Keratinocyte (primary cell): ENCODE data around the gene UBQLN1. TPM values are rescaled to one million over a fixed set of nuclear protein-coding genes. Genes with fewer than 3 reads are reported as not detected.

ENCODE experiments used
- DNase-seq: peaks from one replicate; pipeline ENCODE4 v3.0.0-alpha.2; 2011; ENCODE audit warnings: low read depth, missing footprints, low spot score
- FAIRE-seq: peaks from 2 replicates; lab custom pipeline; 2011; peaks lifted over from hg19 to GRCh38; lab: Jason Lieb, UNC
- H2AFZ ChIP-seq: 2 replicates; pipeline ENCODE4 v1.6.0; 2012; ENCODE audit warnings: low read length, control low read depth, inconsistent platforms; ENCODE audit not compliant: control insufficient read depth
- H3K27ac ChIP-seq: 2 replicates; pipeline ENCODE4 v1.5.1; 2011; ENCODE audit warnings: low read length; ENCODE audit not compliant: control insufficient read depth, insufficient read depth
- H3K27me3 ChIP-seq: 3 replicates; pipeline ENCODE4 v1.6.0; 2011; ENCODE audit warnings: low read length; ENCODE audit not compliant: control insufficient read depth, insufficient read depth; ENCODE audit errors: extremely low read depth
- H3K36me3 ChIP-seq, 2 experiments: 2 replicates in 1 of 2; 3 replicates in 1 of 2; pipeline ENCODE4 v1.5.1; 2011; ENCODE audit warnings: low read length in 2 of 2, mild to moderate bottlenecking in 1 of 2; ENCODE audit not compliant: control insufficient read depth in 2 of 2, insufficient read depth in 2 of 2; ENCODE audit errors: extremely low read depth in 1 of 2
- H3K4me1 ChIP-seq: 3 replicates; pipeline ENCODE4 v1.5.1; 2011; ENCODE audit warnings: low read length; ENCODE audit not compliant: control insufficient read depth, insufficient read depth; ENCODE audit errors: extremely low read depth
- H3K4me2 ChIP-seq: 3 replicates; pipeline ENCODE4 v1.6.0; 2011; ENCODE audit warnings: low read depth, low read length; ENCODE audit not compliant: control insufficient read depth, insufficient read depth; ENCODE audit errors: extremely low read depth
- H3K4me3 ChIP-seq, 3 experiments: fragments of 200-600 bp in 1 of 3; sonication (generic) in 1 of 3; 2 replicates in 2 of 3; 3 replicates in 1 of 3; pipeline ENCODE4 v1.5.1; 2011 to 2016; ENCODE audit warnings: low read length in 3 of 3, mild to moderate bottlenecking in 3 of 3, control low read depth in 2 of 3, inconsistent platforms in 1 of 3, low read depth in 1 of 3, mixed read lengths in 1 of 3, mixed run types in 1 of 3, moderate library complexity in 1 of 3; ENCODE audit not compliant: control insufficient read depth in 2 of 3, insufficient read depth in 2 of 3; ENCODE audit errors: extremely low read depth in 1 of 3
- H3K79me2 ChIP-seq: 2 replicates; pipeline ENCODE4 v1.6.0; 2012; ENCODE audit warnings: low read length; ENCODE audit not compliant: control insufficient read depth, insufficient read depth
- H3K9ac ChIP-seq: 3 replicates; pipeline ENCODE4 v1.6.0; 2011; ENCODE audit warnings: low read length; ENCODE audit not compliant: control insufficient read depth, insufficient read depth; ENCODE audit errors: extremely low read depth
- H3K9me1 ChIP-seq: 3 replicates; pipeline ENCODE4 v1.6.0; 2011; ENCODE audit warnings: low read length; ENCODE audit not compliant: control insufficient read depth, insufficient read depth; ENCODE audit errors: extremely low read depth
- H3K9me3 ChIP-seq: 2 replicates; pipeline ENCODE4 v1.5.1; 2012; ENCODE audit warnings: low read depth, low read length; ENCODE audit not compliant: control insufficient read depth
- H4K20me1 ChIP-seq: 3 replicates; pipeline ENCODE4 v1.6.0; 2011; ENCODE audit warnings: low read length; ENCODE audit not compliant: control insufficient read depth, insufficient read depth; ENCODE audit errors: extremely low read depth
- CTCF ChIP-seq, 3 experiments: IDR thresholded peaks in 1 of 3; conservative IDR thresholded peaks in 1 of 3; optimal IDR thresholded peaks in 1 of 3; 2 replicates in 2 of 3; 3 replicates in 1 of 3; pipeline versions ENCODE3 to v1.5.1; 2011; ENCODE audit warnings: low read length in 3 of 3, mild to moderate bottlenecking in 3 of 3, moderate library complexity in 2 of 3, control low read depth in 1 of 3, inconsistent platforms in 1 of 3; ENCODE audit not compliant: insufficient read depth in 2 of 3; ENCODE audit errors: extremely low read depth in 1 of 3
- EZH2 ChIP-seq: IDR thresholded peaks from one replicate; pipeline ENCODE4 v1.6.1; 2012; ENCODE audit warnings: inconsistent platforms, mild to moderate bottlenecking, low read length, moderate library complexity
- dilution Hi-C: fragments of 300-500 bp; cut with MboI; formaldehyde crosslinking; loops from one replicate; pipeline ENCODE4 v1.7.0; 2020; ENCODE audit warnings: low sequenced_read_pairs; ENCODE audit not compliant: extremely low pct_ligation_motif_present
- polyA plus RNA-seq, 5 experiments: library from polyadenylated mRNA; depleted of rRNA in 3 of 5; stranded (reverse) in 3 of 5; stranded (forward) in 1 of 5; unstranded in 1 of 5; fragments of >200 nt; gene quantifications; 1 replicate in 1 of 5; 2 replicates in 3 of 5; 3 replicates in 1 of 5; pipeline versions ENCODE4 v1.2.1 to v1.2.3, GENCODE V29; 2011 to 2012; ENCODE audit warnings: missing spikeins in 2 of 5, low read depth in 1 of 5, low replicate concordance in 1 of 5

UBQLN1 gene
- polyA plus RNA-seq, 1 donor (not counting 4 experiments of a cell fraction or from before 2014, with no cell fraction given): 145 TPM

- Histone ChIP-seq H3K9ac (no peak overlapping the region), H3K27ac (no peak overlapping the region), H3K4me1 (no peaks in the 10 kb centered on the region), H3K4me3 (no peak overlapping the region), H2AFZ (no peak overlapping the region), H3K9me3 (no peaks in the 10 kb centered on the region), H3K4me2 (no peak overlapping the region), H3K9me1 (no peaks in the 10 kb centered on the region), H4K20me1 (no peaks in the 10 kb centered on the region), H3K27me3 (no peaks in the 10 kb centered on the region), H3K79me2 (no peaks in the 10 kb centered on the region), H3K36me3 (no peaks in the 10 kb centered on the region)
- FAIRE-seq (no peak), DNase-seq (no peak)
- TF ChIP-seq CTCF (optimal IDR thresholded peaks at IDR 0.05 in 1 of 3, IDR thresholded peaks at IDR 0.05 in 1 of 3, conservative IDR thresholded peaks at IDR 0.05 in 1 of 3; ENCODE audit: extremely low read depth in 1 of 3, insufficient read depth in 2 of 3, low read length in 3 of 3): no peak
- TF ChIP-seq EZH2: no peak
- dilution Hi-C loops: no loop called here
Observed at GRCh38 chr9:83715221-83715620, 7.5 kb upstream of the UBQLN1 start.

- no peak overlapping the region for H3K4me3 ChIP-seq
- H3K9me1 ChIP-seq: no peaks in the 10 kb centered on the region
- H3K4me2 ChIP-seq: no peak overlapping the region
- TF ChIP-seq CTCF (optimal IDR thresholded peaks at IDR 0.05 in 1 of 3, IDR thresholded peaks at IDR 0.05 in 1 of 3, conservative IDR thresholded peaks at IDR 0.05 in 1 of 3; ENCODE audit: extremely low read depth in 1 of 3, insufficient read depth in 2 of 3, low read length in 3 of 3) (peak in 2 of 3 experiments; percentile 10 to 13), EZH2 (no peak)
- dilution Hi-C loops: no loop called here
- no peaks in the 10 kb centered on the region for H3K79me2 ChIP-seq
- FAIRE-seq: no peak
- no peaks in the 10 kb centered on the region for H3K36me3 ChIP-seq
- DNase-seq: no peak
- no peaks in the 10 kb centered on the region for H3K27me3 ChIP-seq
- no peak overlapping the region for H3K9ac ChIP-seq
- no peak overlapping the region for H2AFZ ChIP-seq
- no peaks in the 10 kb centered on the region for H4K20me1 ChIP-seq
- no peak overlapping the region for H3K27ac ChIP-seq
- H3K9me3 ChIP-seq: no peaks in the 10 kb centered on the region
- H3K4me1 ChIP-seq: no peaks in the 10 kb centered on the region
Observed at GRCh38 chr9:83714329-83714728, 6.6 kb upstream of the UBQLN1 start.
